Fibroblast of lung (primary cell): Measurements from ENCODE around the gene L3HYPDH.

Experiments used
- EZH2 ChIP-seq: IDR thresholded peaks from 2 replicates; pipeline ENCODE4 v1.5.1; 2012; ENCODE audit warnings: low read length, control low read depth, mild to moderate bottlenecking; ENCODE audit errors: missing control alignments
- TF ChIP-seq, protein P1 (sequence below), 2 donors: IDR thresholded peaks in 1 of 2; conservative IDR thresholded peaks in 1 of 2; 1 replicate in 1 of 2; 2 replicates in 1 of 2; pipeline ENCODE4 v1.5.1; 2011 to 2012; ENCODE audit warnings: low read length in 2 of 2, control low read depth in 1 of 2, inconsistent platforms in 1 of 2, low read depth in 1 of 2, mild to moderate bottlenecking in 1 of 2

DNA sequence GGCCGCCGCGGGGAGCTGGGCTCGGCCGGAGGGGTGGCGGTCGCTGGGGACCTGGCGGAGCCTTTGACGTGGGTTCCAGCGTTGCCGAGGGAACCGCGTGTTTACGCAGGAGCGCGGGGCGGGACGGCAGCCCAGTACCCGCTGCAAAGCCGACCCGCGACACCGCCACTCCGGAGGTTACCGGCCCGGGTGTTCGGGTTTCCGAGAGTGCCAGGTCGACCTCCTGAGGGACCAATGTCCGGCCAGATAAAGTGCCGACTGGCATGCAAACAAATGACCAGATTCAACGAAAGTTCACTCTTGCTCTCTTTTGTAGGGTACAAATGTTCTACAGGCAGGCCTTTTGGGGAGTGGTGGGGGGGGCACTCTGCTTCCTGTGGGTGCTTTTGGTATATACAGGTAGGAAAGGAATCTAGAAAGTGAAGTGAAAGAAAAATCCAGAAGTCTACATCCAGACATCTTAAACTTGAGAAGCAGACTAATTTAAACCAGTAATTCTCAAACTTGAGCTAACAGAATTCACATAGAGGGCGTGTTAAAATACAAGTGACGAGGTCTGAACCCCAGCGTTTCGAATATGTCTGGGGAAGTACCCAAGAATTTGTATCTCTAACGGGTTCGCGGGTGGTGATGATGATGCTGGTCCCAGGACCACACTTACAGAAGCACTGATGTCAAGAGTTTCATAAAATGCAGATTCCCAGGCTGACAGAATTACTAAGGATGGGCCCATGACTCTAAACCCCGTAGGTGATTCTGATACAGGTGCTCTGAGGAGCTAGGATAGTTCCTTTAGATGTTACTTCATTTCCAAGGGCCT is 18.7 kb downstream of the L3HYPDH start, which contains the start of gene GPR135:
- TF ChIP-seq, protein P1, sequence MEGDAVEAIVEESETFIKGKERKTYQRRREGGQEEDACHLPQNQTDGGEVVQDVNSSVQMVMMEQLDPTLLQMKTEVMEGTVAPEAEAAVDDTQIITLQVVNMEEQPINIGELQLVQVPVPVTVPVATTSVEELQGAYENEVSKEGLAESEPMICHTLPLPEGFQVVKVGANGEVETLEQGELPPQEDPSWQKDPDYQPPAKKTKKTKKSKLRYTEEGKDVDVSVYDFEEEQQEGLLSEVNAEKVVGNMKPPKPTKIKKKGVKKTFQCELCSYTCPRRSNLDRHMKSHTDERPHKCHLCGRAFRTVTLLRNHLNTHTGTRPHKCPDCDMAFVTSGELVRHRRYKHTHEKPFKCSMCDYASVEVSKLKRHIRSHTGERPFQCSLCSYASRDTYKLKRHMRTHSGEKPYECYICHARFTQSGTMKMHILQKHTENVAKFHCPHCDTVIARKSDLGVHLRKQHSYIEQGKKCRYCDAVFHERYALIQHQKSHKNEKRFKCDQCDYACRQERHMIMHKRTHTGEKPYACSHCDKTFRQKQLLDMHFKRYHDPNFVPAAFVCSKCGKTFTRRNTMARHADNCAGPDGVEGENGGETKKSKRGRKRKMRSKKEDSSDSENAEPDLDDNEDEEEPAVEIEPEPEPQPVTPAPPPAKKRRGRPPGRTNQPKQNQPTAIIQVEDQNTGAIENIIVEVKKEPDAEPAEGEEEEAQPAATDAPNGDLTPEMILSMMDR (conservative IDR thresholded peaks at IDR 0.05 in 1 of 2, IDR thresholded peaks at IDR 0.05 in 1 of 2; ENCODE audit: low read depth in 1 of 2, low read length in 2 of 2), result no peak
- no peak for TF ChIP-seq EZH2
